VCaP (cell line): ENCODE results near the gene ERICH6B.

Experiments used
- H3K27ac ChIP-seq: fragments of 450-650 bp; 2 replicates; pipeline ENCODE4 v1.5.1; 2017
- CTCF ChIP-seq: fragments of 450-650 bp; conservative IDR thresholded peaks from 2 replicates; pipeline ENCODE4 v1.5.1; 2017; ENCODE audit warnings: mild to moderate bottlenecking, moderate library complexity

ERICH6B gene

DNA sequence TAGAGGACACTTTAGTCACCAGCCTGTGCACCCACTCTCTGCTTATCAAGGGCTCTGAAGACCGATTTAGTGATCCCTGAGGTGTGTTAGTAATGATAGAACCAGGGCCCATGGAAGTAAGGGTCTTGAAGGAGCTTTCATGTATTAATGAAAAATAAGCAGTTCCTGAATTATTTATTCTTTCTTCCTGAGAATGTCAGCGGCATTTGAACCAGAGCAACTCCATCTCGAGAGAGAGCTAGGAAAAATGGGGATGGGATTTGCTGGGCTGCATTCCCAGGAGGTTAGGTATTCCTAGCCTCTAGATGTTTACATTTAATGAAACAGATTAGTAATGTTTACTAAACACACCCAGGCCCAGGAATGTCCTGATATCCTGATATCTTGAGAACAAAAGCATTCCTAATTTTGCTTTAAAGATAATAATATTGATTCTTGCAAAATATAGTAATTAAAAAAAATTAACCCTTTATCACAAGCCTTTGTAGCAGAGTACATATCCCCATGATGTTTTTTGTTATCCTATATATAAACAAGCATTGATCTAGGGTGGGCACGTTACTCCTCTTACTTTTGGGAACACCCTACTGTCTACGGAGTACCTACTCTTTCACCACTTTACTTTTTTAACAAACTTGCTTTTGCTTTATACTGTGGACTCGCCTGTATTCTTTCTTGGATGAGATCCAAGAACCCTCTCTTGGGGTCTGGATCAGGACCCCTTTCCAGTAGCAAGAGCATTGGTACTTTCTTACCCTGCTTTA is 87.7 kb downstream of the ERICH6B start:
- no peak for TF ChIP-seq CTCF
- no peak overlapping the region for H3K27ac ChIP-seq

DNA sequence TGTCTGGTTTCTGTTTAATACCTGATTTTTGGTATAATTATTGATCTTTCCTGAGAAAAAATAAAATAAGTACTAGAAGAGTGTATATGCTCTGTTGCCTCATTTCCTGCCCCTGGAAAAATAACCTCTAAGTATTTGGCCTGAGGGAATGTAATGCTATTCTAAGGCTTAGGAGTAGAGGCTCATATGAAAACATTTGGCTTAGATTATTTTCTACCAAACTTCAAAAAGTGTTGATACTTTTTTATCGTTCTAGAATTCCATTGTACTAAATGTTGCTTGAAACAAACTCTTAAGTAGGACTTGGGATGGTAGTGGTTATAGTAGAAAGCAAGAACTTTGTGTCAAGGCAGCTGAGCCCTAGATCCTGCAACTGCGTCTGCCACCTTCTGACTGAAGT is 93.0 kb downstream of the ERICH6B start:
- no peak overlapping the region for H3K27ac ChIP-seq
- no peak for TF ChIP-seq CTCF

GRCh38 chr13:45521297-45521696 is 94.2 kb downstream of the ERICH6B start:
- no peak overlapping the region for H3K27ac ChIP-seq
- TF ChIP-seq CTCF: no peak

DNA sequence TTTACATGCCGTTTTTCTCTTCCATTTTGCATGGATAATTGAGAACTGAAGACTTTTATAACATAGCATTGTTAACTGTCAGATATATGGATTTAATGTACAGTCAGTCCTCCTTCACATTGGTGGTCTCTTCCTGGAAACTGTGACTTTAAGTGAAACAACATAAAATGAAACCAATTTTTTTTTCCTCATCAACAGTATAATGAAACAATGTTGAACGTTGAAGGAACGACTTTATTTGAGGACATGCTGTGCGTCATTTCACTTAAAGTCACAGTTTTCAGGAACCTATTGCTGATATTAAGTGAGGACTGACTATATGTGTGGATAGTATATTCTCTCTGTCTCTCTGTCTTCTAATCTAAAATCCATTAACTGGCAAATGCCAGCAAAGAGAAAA is 96.0 kb downstream of the ERICH6B start:
- TF ChIP-seq CTCF: no peak
- H3K27ac ChIP-seq: no peak overlapping the region

DNA sequence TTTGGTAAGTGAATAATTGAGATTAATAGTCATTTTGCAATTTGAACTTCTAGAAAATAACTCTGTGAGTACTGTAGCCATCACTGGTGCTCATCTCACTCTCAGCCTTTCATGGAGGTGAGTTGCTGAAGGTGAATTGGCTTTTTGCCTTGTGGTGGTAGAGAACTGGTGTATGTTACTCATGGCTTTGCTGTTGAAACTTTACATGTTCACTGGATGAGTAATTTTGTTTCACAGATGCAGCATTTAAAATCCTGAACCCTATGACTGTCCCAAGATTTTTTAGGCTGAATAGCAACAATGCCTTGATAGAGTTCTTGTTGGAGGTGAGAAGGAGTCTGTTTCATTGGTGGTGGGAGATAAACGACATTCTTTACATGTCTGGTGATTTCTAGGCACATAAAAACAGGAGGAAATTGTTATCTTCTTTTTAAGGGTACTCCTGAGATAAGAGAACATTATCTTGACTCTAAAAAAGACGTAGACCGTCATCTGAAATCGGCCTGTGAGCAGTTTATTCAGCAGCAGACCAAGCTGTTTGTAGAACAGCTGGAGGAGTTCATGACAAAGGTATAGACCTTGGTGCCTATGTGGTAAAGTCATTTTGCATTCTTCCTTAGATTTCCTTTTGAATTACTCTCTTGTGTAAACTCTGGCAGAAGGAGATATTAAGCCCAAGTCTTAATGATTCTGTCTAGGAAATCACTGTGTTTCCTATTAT is 96.9 kb downstream of the ERICH6B start:
- no peak overlapping the region for H3K27ac ChIP-seq

GRCh38 chr13:45516757-45517156 is 98.8 kb downstream of the ERICH6B start:
- H3K27ac ChIP-seq: no peak overlapping the region
- TF ChIP-seq CTCF: no peak

More for the DNA sequence above, 96.9 kb downstream of the ERICH6B start:
- TF ChIP-seq CTCF: no peak

GRCh38 chr13:45512098-45512496 is 103.4 kb downstream of the ERICH6B start:
- no peak overlapping the region for H3K27ac ChIP-seq
- no peak for TF ChIP-seq CTCF
